ENCODE data around the gene PIK3CG.

DNA sequence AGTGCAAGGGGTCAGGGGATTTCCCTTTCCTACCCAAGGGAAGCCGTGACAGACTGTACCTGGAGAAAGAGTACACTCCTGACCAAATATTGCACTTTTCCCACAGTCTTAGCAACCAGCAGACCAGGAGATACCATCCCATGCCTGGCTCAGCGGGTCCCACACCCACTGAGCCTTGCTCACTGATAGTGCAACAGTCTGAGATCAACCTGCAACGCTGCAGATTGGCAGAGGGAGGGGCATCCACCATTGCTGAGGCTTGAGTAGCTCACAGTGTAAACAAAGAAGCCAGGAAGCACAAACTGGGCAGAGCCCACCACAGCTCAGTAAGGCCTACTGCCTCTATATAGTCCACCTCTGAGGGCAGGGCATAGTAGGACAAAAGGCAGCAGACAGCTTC, 53.9 kb downstream of the PIK3CG start:
- no peak for TF ChIP-seq CTCF (IDR thresholded peaks at IDR 0.05)
- TF ChIP-seq POLR2A (IDR thresholded peaks at IDR 0.05), result no peak
